GM12865 (cell line): ENCODE results near the gene CFAP100.

Experiments
- DNase-seq: peaks from one replicate; pipeline ENCODE4 v3.0.0; 2010; ENCODE audit warnings: low read depth
- H3K4me3 ChIP-seq: 2 replicates; pipeline ENCODE4 v1.5.1; 2011; ENCODE audit warnings: mild to moderate bottlenecking, low read depth, low read length, control low read depth
- CTCF ChIP-seq: IDR thresholded peaks from 2 replicates; pipeline ENCODE4 v1.5.1; 2011; ENCODE audit warnings: low read length, control low read depth, low read depth, inconsistent platforms; ENCODE audit not compliant: insufficient read depth; ENCODE audit errors: missing control alignments

The CFAP100 gene

GRCh38 chr3:126376444-126376843, 18.3 kb upstream of the CFAP100 start:
- no peak for TF ChIP-seq CTCF
- no peak for DNase-seq
- H3K4me3 ChIP-seq: no peak overlapping the region

- H3K4me3 ChIP-seq: no peak overlapping the region
- DNase-seq: no peak
- TF ChIP-seq CTCF: no peak
Observed at GRCh38 chr3:126377211-126377610, 17.5 kb upstream of the CFAP100 start.

GRCh38 chr3:126378341-126378751, 16.4 kb upstream of the CFAP100 start:
- H3K4me3 ChIP-seq: no peak overlapping the region
- no peak for TF ChIP-seq CTCF
- DNase-seq: no peak

GRCh38 chr3:126380011-126380768, 14.5 kb upstream of the CFAP100 start:
- H3K4me3 ChIP-seq: no peak overlapping the region
- no peak for TF ChIP-seq CTCF
- DNase-seq: no peak

GRCh38 chr3:126381966-126382365, 12.7 kb upstream of the CFAP100 start:
- no peak overlapping the region for H3K4me3 ChIP-seq
- TF ChIP-seq CTCF: no peak
- no peak for DNase-seq

GRCh38 chr3:126389112-126389793, 5.5 kb upstream of the CFAP100 start:
- no peak overlapping the region for H3K4me3 ChIP-seq
- TF ChIP-seq CTCF: peak; percentile 79
- DNase-seq: peak; percentile 70

- no peak for TF ChIP-seq CTCF
- no peak for DNase-seq
- no peak overlapping the region for H3K4me3 ChIP-seq
Observed at GRCh38 chr3:126389794-126390146, 4.9 kb upstream of the CFAP100 start.
